Cardiac muscle cell (in vitro differentiated cells and primary cell): Measurements from ENCODE around the gene CASP6. TPM values are rescaled to one million over a fixed set of nuclear protein-coding genes. Genes with fewer than 3 reads are reported as not detected.
A peak's percentile ranks its signal among the peaks of the same experiment; 100 is the strongest.

Experiments used
- DNase-seq, 2 donors: peaks; one replicate each; pipeline versions ENCODE4 v3.0.0 to v3.0.0-alpha.2; 2010 to 2017; ENCODE audit warnings: low read depth in 1 of 2, low spot score in 1 of 2
- H3K27ac ChIP-seq: fragments of 200-600 bp; sonication (generic); 2 replicates; pipeline ENCODE4 v1.5.1; 2016
- H3K27me3 ChIP-seq: fragments of 200-600 bp; sonication (generic); 2 replicates; pipeline ENCODE4 v1.6.0; 2016; ENCODE audit warnings: control low read depth
- H3K36me3 ChIP-seq: fragments of 200-600 bp; sonication (generic); 2 replicates; pipeline ENCODE4 v1.5.1; 2016; ENCODE audit warnings: control low read depth
- H3K4me1 ChIP-seq: fragments of 200-600 bp; sonication (generic); 2 replicates; pipeline ENCODE4 v1.8.1; 2017; ENCODE audit warnings: low read depth, mild to moderate bottlenecking, mixed run types
- H3K4me3 ChIP-seq: fragments of 200-600 bp; sonication (generic); 2 replicates; pipeline ENCODE4 v1.5.1; 2016; ENCODE audit warnings: mild to moderate bottlenecking
- H3K9me3 ChIP-seq: fragments of 200-600 bp; sonication (generic); 2 replicates; pipeline ENCODE4 v1.5.1; 2017; ENCODE audit warnings: low read depth, mild to moderate bottlenecking, control low read depth
- CTCF ChIP-seq: IDR thresholded peaks from 2 replicates; pipeline ENCODE4 v1.5.1; 2012; ENCODE audit warnings: low read depth, mild to moderate bottlenecking, low read length
- polyA plus RNA-seq: library from polyadenylated mRNA; unstranded; fragments of >200 nt; fragmentation: Nextera tagmentation; extraction: Ambion mirVana; gene quantifications from 2 replicates; pipeline ENCODE4 v1.2.1, GENCODE V29; 2016
- total RNA-seq: library from RNA; depleted of rRNA; stranded (reverse); fragments of >200 nt; gene quantifications from 2 replicates; pipeline ENCODE4 v1.2.3, GENCODE V29; 2016

CASP6 gene
- total and polyA plus RNA-seq, 2 experiments from 2014 or later: 28.9 to 45.6 TPM

GRCh38 chr4:109735566-109736365, 32.5 kb upstream of the CASP6 start:
- no peaks in the 10 kb centered on the region for H3K9me3 ChIP-seq
- no peaks in the 10 kb centered on the region for H3K36me3 ChIP-seq
- peak overlapping the region; percentile 58 for H3K27ac ChIP-seq
- peak; percentile 34 to 67 for DNase-seq
- no peak for TF ChIP-seq CTCF
- H3K4me1 ChIP-seq: no peaks in the 10 kb centered on the region
- H3K27me3 ChIP-seq: no peaks in the 10 kb centered on the region
- no peak overlapping the region for H3K4me3 ChIP-seq

GRCh38 chr4:109733728-109734127, 30.5 kb upstream of the CASP6 start:
- TF ChIP-seq CTCF: no peak
- no peak overlapping the region for H3K4me3 ChIP-seq
- no peaks in the 10 kb centered on the region for H3K9me3 ChIP-seq
- no peaks in the 10 kb centered on the region for H3K27me3 ChIP-seq
- no peak for DNase-seq
- no peaks in the 10 kb centered on the region for H3K4me1 ChIP-seq
- H3K27ac ChIP-seq: no peak overlapping the region
- no peaks in the 10 kb centered on the region for H3K36me3 ChIP-seq

DNA sequence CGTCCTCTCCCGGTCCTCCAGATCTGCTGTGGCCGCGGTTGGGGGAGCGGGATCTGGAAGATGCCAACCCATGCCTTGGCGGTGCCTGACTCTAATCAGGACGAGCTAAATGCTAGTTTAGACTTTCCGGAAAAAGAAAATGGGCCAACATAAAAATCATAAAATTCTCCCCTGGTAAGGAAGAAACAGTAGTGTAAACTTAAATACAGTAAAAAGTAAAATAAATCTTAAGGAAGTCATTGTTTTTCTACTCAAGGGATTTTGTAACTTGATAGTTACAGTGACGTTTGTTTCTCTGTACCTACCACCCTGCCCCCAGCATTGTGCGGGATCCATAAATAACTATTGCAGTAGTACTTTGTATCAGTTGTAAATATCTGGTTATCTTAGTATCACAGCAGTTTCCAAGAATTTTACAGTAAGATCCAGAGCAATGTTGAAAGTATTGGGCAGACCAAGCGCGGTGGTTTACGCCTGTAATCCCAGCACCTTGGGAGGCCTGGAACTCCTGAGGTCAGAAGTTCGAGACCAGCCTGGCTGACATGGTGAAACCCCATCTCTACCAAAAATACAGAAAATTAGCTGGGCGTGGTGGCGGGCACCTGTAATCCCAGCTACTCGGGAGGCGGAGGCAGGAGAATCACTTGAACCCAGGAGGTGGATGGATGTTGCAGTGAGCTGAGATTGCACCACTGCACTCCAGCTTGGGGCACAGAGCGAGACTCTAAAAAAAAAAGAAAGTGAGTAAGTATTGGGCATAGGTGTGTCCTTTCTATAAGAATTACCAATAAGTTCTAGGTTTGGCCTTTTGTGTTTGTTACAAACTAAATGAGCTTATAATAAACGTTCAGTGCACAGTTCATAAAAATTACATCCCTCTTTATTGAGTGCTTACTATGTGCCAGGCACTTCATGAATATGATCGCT, 27.6 kb upstream of the CASP6 start:
- Histone ChIP-seq H3K27me3 (no peaks in the 10 kb centered on the region), H3K36me3 (no peaks in the 10 kb centered on the region), H3K4me1 (peaks cover 4% of the 10 kb centered on the region), H3K27ac (peak overlapping the region; percentile 23), H3K9me3 (no peaks in the 10 kb centered on the region), H3K4me3 (peak overlapping the region; percentile 57)
- DNase-seq: peak in 1 of 2 donors; percentile 12
- TF ChIP-seq CTCF: no peak

DNA sequence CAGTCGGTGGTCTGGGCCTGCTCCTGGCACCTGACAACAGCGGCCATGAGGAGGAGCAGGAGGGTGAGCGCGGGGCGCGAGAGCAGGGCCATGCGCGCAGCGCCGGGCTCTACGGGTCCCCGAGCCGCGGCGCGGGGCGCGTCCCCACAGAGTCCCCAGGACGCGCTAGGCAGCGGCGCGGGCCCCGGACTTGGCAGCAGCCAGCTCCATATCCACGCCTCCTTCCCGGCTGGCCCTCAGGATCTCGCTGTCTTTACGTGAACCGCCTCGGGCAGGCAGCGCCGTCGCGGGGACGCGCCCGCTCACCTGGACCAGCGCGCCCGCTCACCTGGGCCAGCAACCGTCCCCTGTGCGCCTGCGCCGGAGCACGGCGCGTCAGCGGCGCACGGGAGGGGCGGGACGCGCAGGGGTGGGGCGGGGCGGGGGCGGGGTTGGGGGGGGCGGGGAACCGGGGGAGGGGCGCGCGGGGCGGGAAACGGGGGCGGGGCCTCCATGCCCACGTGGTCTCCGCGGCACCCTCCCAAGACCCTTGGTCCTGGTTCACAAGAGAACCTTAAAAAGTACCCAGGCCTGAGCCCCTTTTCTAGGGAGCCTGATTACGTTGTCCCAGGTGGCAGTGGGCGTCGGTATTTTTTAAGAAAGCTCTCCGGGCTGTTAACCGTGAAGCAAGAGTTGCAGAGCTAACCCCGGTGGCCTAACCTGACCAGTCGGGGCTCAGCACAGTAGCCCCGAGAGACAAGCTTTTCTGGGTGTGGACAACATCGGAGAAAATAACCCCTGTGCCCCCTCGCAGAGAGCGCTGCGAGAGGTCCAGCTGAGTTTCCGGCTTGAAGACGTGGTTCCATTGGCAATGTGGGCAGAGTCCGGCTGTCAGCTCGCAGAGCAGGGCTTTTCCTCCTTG, 26.7 kb upstream of the CASP6 start, which contains the start of gene PLA2G12A:
PLA2G12A (minus strand) TSS at position 353 of the 901 bp plus-strand sequence; CDS start at position 92, 261 bp downstream.
- no peaks in the 10 kb centered on the region for H3K9me3 ChIP-seq

More for the DNA sequence above, 26.7 kb upstream of the CASP6 start, which contains the start of gene PLA2G12A:
- H3K36me3 ChIP-seq: no peaks in the 10 kb centered on the region
- H3K4me3 ChIP-seq: peak within 1 kb of the TSS; percentile 57
- no peak for TF ChIP-seq CTCF
- DNase-seq: peak; percentile 67 to 83
- peaks cover 4% of the 10 kb centered on the region for H3K4me1 ChIP-seq
- H3K27me3 ChIP-seq: no peaks in the 10 kb centered on the region
- peak within 1 kb of the TSS; percentile 36 for H3K27ac ChIP-seq
